HEK293 (cell line): ENCODE data around the gene GALNT9.

Experiments used
- BCL11B ChIP-seq: fragments of 450-650 bp; formaldehyde crosslinking; IDR thresholded peaks from 2 replicates; pipeline ENCODE4 v1.5.1; 2016; ENCODE audit warnings: low read depth, missing biosample characterization, missing genetic modification characterization
- GLIS1 ChIP-seq: fragments of 450-650 bp; formaldehyde crosslinking; IDR thresholded peaks from 2 replicates; pipeline ENCODE4 v1.5.1; 2016; ENCODE audit warnings: missing biosample characterization, missing genetic modification characterization
- KLF9 ChIP-seq: fragments of 450-650 bp; formaldehyde crosslinking; IDR thresholded peaks from 2 replicates; pipeline ENCODE4 v1.5.1; 2016; ENCODE audit warnings: missing biosample characterization, missing genetic modification characterization, low read depth
- ZBTB21 ChIP-seq: fragments of 450-650 bp; formaldehyde crosslinking; IDR thresholded peaks from 2 replicates; pipeline ENCODE4 v1.5.1; 2017; ENCODE audit warnings: missing biosample characterization, missing genetic modification characterization
- ZEB2 ChIP-seq: fragments of 450-650 bp; formaldehyde crosslinking; IDR thresholded peaks from 2 replicates; pipeline ENCODE4 v1.5.1; 2016; ENCODE audit warnings: missing biosample characterization, missing genetic modification characterization
- ZNF214 ChIP-seq: fragments of 450-650 bp; formaldehyde crosslinking; IDR thresholded peaks from 2 replicates; pipeline ENCODE4 v1.5.1; 2017; ENCODE audit warnings: missing biosample characterization, mild to moderate bottlenecking, missing genetic modification characterization, borderline replicate concordance
- ZNF266 ChIP-seq: fragments of 450-650 bp; formaldehyde crosslinking; IDR thresholded peaks from 2 replicates; pipeline ENCODE4 v1.5.1; 2016; ENCODE audit warnings: missing biosample characterization, missing genetic modification characterization, low read depth
- ZNF280D ChIP-seq: fragments of 450-650 bp; formaldehyde crosslinking; IDR thresholded peaks from 2 replicates; pipeline ENCODE4 v1.5.1; 2016; ENCODE audit warnings: missing biosample characterization, missing genetic modification characterization
- ZNF37A ChIP-seq: fragments of 450-650 bp; IDR thresholded peaks from 2 replicates; pipeline ENCODE4 v1.5.1; 2018; ENCODE audit warnings: missing biosample characterization, missing genetic modification characterization
- ZNF404 ChIP-seq: fragments of 450-650 bp; formaldehyde crosslinking; IDR thresholded peaks from 2 replicates; pipeline ENCODE4 v1.5.1; 2017; ENCODE audit warnings: missing biosample characterization, missing genetic modification characterization
- ZNF561 ChIP-seq: fragments of 450-650 bp; IDR thresholded peaks from 2 replicates; pipeline ENCODE4 v1.5.1; 2018; ENCODE audit warnings: missing biosample characterization, missing genetic modification characterization, borderline replicate concordance
- ZNF580 ChIP-seq: fragments of 450-650 bp; formaldehyde crosslinking; IDR thresholded peaks from 2 replicates; pipeline ENCODE4 v1.5.1; 2016; ENCODE audit warnings: missing biosample characterization, missing genetic modification characterization
- ZNF600 ChIP-seq: fragments of 450-650 bp; formaldehyde crosslinking; IDR thresholded peaks from 2 replicates; pipeline ENCODE4 v1.5.1; 2016; ENCODE audit warnings: missing biosample characterization, missing genetic modification characterization
- ZNF639 ChIP-seq: fragments of 450-650 bp; formaldehyde crosslinking; IDR thresholded peaks from 2 replicates; pipeline ENCODE4 v1.5.1; 2016; ENCODE audit warnings: missing biosample characterization, missing genetic modification characterization
- ZNF76 ChIP-seq: fragments of 450-650 bp; formaldehyde crosslinking; IDR thresholded peaks from 2 replicates; pipeline ENCODE4; 2016; ENCODE audit warnings: low read depth, missing biosample characterization, missing genetic modification characterization, borderline replicate concordance
- ZNF776 ChIP-seq: fragments of 450-650 bp; formaldehyde crosslinking; IDR thresholded peaks from 2 replicates; pipeline ENCODE4 v1.5.0; 2017; ENCODE audit warnings: missing biosample characterization, missing genetic modification characterization, borderline replicate concordance
- TF ChIP-seq, protein P1 (sequence below): IDR thresholded peaks from 2 replicates; pipeline ENCODE4 v1.6.1; 2011; ENCODE audit warnings: mild to moderate bottlenecking, low read depth, low read length, borderline replicate concordance
- TF ChIP-seq, protein P2 (sequence below): fragments of 450-650 bp; formaldehyde crosslinking; IDR thresholded peaks from 2 replicates; pipeline ENCODE4 v1.5.1; 2017; ENCODE audit warnings: missing biosample characterization, missing genetic modification characterization
- TF ChIP-seq, protein P3 (sequence below): fragments of 450-650 bp; formaldehyde crosslinking; IDR thresholded peaks from 2 replicates; pipeline ENCODE4 v1.5.1; 2016; ENCODE audit warnings: missing biosample characterization, missing genetic modification characterization
- TF ChIP-seq, protein P4 (sequence below): fragments of 450-650 bp; formaldehyde crosslinking; IDR thresholded peaks from 2 replicates; pipeline ENCODE4 v1.5.1; 2016; ENCODE audit warnings: missing biosample characterization, missing genetic modification characterization
- TF ChIP-seq, protein P5 (sequence below): fragments of 450-650 bp; IDR thresholded peaks from 2 replicates; pipeline ENCODE4 v1.5.1; 2018; ENCODE audit warnings: missing biosample characterization, missing genetic modification characterization

The GALNT9 gene

GRCh38 chr12:132170094-132170636 is 159.2 kb downstream of the GALNT9 start (continued):
- TF ChIP-seq ZBTB21 (tag by site-specific recombination) (peak; percentile 80), KLF9 (tag by site-specific recombination) (no peak), ZNF76 (tag by site-specific recombination) (peak; percentile 70), BCL11B (tag by site-specific recombination) (no peak), ZNF600 (peak; percentile 87), ZNF776 (tag by site-specific recombination) (no peak), ZNF561 (tag by site-specific recombination) (peak; percentile 83), ZNF280D (tag by site-specific recombination) (no peak), ZEB2 (tag by site-specific recombination) (peak; percentile 89), ZNF214 (tag by site-specific recombination) (no peak), ZNF580 (no peak), ZNF639 (tag by site-specific recombination) (peak; percentile 68; the same call in 1 of the 2 replicates), ZNF37A (tag by site-specific recombination) (no peak), ZNF404 (tag by site-specific recombination) (no peak), GLIS1 (tag by site-specific recombination) (no peak; the same call in 1 of the 2 replicates), ZNF266 (tag by site-specific recombination) (no peak)
- TF ChIP-seq, protein P1, sequence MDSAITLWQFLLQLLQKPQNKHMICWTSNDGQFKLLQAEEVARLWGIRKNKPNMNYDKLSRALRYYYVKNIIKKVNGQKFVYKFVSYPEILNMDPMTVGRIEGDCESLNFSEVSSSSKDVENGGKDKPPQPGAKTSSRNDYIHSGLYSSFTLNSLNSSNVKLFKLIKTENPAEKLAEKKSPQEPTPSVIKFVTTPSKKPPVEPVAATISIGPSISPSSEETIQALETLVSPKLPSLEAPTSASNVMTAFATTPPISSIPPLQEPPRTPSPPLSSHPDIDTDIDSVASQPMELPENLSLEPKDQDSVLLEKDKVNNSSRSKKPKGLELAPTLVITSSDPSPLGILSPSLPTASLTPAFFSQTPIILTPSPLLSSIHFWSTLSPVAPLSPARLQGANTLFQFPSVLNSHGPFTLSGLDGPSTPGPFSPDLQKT = no peak
- TF ChIP-seq, protein P2, sequence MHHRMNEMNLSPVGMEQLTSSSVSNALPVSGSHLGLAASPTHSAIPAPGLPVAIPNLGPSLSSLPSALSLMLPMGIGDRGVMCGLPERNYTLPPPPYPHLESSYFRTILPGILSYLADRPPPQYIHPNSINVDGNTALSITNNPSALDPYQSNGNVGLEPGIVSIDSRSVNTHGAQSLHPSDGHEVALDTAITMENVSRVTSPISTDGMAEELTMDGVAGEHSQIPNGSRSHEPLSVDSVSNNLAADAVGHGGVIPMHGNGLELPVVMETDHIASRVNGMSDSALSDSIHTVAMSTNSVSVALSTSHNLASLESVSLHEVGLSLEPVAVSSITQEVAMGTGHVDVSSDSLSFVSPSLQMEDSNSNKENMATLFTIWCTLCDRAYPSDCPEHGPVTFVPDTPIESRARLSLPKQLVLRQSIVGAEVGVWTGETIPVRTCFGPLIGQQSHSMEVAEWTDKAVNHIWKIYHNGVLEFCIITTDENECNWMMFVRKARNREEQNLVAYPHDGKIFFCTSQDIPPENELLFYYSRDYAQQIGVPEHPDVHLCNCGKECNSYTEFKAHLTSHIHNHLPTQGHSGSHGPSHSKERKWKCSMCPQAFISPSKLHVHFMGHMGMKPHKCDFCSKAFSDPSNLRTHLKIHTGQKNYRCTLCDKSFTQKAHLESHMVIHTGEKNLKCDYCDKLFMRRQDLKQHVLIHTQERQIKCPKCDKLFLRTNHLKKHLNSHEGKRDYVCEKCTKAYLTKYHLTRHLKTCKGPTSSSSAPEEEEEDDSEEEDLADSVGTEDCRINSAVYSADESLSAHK = 0 out of 2 replicates have a peak, but pooled peaks have one; percentile 30
- TF ChIP-seq, protein P3, sequence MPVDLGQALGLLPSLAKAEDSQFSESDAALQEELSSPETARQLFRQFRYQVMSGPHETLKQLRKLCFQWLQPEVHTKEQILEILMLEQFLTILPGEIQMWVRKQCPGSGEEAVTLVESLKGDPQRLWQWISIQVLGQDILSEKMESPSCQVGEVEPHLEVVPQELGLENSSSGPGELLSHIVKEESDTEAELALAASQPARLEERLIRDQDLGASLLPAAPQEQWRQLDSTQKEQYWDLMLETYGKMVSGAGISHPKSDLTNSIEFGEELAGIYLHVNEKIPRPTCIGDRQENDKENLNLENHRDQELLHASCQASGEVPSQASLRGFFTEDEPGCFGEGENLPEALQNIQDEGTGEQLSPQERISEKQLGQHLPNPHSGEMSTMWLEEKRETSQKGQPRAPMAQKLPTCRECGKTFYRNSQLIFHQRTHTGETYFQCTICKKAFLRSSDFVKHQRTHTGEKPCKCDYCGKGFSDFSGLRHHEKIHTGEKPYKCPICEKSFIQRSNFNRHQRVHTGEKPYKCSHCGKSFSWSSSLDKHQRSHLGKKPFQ = 0 out of 2 replicates have a peak, but pooled peaks have one; percentile 44
- TF ChIP-seq, protein P4, sequence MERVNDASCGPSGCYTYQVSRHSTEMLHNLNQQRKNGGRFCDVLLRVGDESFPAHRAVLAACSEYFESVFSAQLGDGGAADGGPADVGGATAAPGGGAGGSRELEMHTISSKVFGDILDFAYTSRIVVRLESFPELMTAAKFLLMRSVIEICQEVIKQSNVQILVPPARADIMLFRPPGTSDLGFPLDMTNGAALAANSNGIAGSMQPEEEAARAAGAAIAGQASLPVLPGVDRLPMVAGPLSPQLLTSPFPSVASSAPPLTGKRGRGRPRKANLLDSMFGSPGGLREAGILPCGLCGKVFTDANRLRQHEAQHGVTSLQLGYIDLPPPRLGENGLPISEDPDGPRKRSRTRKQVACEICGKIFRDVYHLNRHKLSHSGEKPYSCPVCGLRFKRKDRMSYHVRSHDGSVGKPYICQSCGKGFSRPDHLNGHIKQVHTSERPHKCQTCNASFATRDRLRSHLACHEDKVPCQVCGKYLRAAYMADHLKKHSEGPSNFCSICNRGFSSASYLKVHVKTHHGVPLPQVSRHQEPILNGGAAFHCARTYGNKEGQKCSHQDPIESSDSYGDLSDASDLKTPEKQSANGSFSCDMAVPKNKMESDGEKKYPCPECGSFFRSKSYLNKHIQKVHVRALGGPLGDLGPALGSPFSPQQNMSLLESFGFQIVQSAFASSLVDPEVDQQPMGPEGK = peak; percentile 60
- TF ChIP-seq, protein P5, sequence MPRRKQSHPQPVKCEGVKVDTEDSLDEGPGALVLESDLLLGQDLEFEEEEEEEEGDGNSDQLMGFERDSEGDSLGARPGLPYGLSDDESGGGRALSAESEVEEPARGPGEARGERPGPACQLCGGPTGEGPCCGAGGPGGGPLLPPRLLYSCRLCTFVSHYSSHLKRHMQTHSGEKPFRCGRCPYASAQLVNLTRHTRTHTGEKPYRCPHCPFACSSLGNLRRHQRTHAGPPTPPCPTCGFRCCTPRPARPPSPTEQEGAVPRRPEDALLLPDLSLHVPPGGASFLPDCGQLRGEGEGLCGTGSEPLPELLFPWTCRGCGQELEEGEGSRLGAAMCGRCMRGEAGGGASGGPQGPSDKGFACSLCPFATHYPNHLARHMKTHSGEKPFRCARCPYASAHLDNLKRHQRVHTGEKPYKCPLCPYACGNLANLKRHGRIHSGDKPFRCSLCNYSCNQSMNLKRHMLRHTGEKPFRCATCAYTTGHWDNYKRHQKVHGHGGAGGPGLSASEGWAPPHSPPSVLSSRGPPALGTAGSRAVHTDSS (tag by site-specific recombination) = no peak
